ENCODE results near the gene PTPN2. TPM values are rescaled to one million over a fixed set of nuclear protein-coding genes. Genes with fewer than 3 reads are reported as not detected.

PTPN2 gene
- total and polyA plus RNA-seq, 9 of the 15 experiments (the other 6 are each of a cell fraction or from before 2014, with no cell fraction given), result 36.6 to 66.4 (median 43.8) TPM

DNA sequence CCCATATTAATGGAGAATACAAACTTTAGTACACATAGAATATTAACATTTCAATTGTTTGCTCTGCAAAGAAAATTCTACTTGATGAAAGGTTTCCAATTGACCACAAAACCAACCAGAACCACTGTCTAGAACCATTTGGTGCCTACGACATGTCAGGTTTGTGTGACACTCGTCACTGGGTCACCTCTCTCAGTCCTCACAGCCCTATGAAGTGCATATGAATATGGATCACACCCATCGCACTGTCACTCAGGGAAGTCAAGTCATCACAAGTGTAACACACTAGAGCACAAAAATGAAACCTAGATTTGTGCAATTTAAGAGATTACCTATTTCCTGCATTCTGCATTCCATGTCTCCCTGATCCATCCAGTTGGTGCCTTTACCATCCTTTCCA, 43.7 kb downstream of the PTPN2 start:
- Histone ChIP-seq H4K20me1 (replicated peaks; ENCODE audit: control insufficient read depth, insufficient read depth, low read length) (peaks cover 7% of the 10 kb centered on the region; the same call in 1 of the 2 replicates), H3K79me2 (ENCODE audit: control insufficient read depth, insufficient read depth, low read length) (peaks cover 41% of the 10 kb centered on the region), H2AFZ (ENCODE audit: low read depth, low read length) (no peak overlapping the region), H3K9me3 (replicated peaks; ENCODE audit: control insufficient read depth, insufficient read depth, low read depth, low read length) (no peaks in the 10 kb centered on the region), H3K4me3 (no peak overlapping the region), H3K9me1 (ENCODE audit: control insufficient read depth, insufficient read depth, low read length) (peaks cover 3% of the 10 kb centered on the region), H3K27ac (ENCODE audit: extremely low read depth, low read depth, low read length) (no peak overlapping the region), H3K4me2 (ENCODE audit: insufficient read depth, low read length) (no peak overlapping the region), H3K27me3 (ENCODE audit: control insufficient read depth in 2 of 2, insufficient read depth in 2 of 2, low read length in 2 of 2) (no peaks in the 10 kb centered on the region), H3K9ac (ENCODE audit: insufficient read depth in 1 of 2, low read depth in 2 of 2, low read length in 2 of 2) (no peak overlapping the region), H3K36me3 (ENCODE audit: control insufficient read depth, insufficient read depth, low read length) (peaks cover 22% of the 10 kb centered on the region; the same call in 2 of the 3 replicates), H3K4me1 (replicated peaks in 1 of 2; ENCODE audit: control insufficient read depth in 2 of 2, insufficient read depth in 2 of 2, low read length in 2 of 2) (peaks cover 4 to 30% of the 10 kb centered on the region in 2 experiments; a peak in 4 of 5 replicates)
- intact Hi-C loops (cut with micrococcal nuclease), result no loop called here
- ATAC-seq, result no peak
- in situ Hi-C loops (cut with MboI), result no loop called here
- 94% methylated on average over 3 of the region's 3 CpGs for WGBS (ENCODE audit: insufficient coverage, low coverage, missing lambda C conversion rate)
- POLR2A ChIA-PET, result interaction anchor here (1.0 kb wide), 1 partner anchor 24 kb away, joined by 5 read pairs; no protein-coding TSS in a partner anchor
- no peak for DNase-seq (ENCODE audit: extremely low read depth in 1 of 4, low spot score in 3 of 4)
- CTCF ChIA-PET (ENCODE audit: low intra/inter-chr PET ratio), result no interaction called here
- FAIRE-seq, result no peak
- no peak for TF ChIP-seq ESRRA (IDR thresholded peaks at IDR 0.05; ENCODE audit: borderline replicate concordance, low read depth)
- TF ChIP-seq, protein P1, sequence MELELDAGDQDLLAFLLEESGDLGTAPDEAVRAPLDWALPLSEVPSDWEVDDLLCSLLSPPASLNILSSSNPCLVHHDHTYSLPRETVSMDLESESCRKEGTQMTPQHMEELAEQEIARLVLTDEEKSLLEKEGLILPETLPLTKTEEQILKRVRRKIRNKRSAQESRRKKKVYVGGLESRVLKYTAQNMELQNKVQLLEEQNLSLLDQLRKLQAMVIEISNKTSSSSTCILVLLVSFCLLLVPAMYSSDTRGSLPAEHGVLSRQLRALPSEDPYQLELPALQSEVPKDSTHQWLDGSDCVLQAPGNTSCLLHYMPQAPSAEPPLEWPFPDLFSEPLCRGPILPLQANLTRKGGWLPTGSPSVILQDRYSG (tag; conservative IDR thresholded peaks at IDR 0.05; ENCODE audit: low read depth), result no peak
- TF ChIP-seq KAT8 (IDR thresholded peaks at IDR 0.05; ENCODE audit: low read depth), result no peak
- TF ChIP-seq, protein P2, sequence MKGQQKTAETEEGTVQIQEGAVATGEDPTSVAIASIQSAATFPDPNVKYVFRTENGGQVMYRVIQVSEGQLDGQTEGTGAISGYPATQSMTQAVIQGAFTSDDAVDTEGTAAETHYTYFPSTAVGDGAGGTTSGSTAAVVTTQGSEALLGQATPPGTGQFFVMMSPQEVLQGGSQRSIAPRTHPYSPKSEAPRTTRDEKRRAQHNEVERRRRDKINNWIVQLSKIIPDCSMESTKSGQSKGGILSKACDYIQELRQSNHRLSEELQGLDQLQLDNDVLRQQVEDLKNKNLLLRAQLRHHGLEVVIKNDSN (CRISPR knock-in tag; IDR thresholded peaks at IDR 0.05), result no peak
- TF ChIP-seq EZH2 (IDR thresholded peaks at IDR 0.05; ENCODE audit: borderline replicate concordance, low read depth, low read length), result no peak
- TF ChIP-seq, protein P3, sequence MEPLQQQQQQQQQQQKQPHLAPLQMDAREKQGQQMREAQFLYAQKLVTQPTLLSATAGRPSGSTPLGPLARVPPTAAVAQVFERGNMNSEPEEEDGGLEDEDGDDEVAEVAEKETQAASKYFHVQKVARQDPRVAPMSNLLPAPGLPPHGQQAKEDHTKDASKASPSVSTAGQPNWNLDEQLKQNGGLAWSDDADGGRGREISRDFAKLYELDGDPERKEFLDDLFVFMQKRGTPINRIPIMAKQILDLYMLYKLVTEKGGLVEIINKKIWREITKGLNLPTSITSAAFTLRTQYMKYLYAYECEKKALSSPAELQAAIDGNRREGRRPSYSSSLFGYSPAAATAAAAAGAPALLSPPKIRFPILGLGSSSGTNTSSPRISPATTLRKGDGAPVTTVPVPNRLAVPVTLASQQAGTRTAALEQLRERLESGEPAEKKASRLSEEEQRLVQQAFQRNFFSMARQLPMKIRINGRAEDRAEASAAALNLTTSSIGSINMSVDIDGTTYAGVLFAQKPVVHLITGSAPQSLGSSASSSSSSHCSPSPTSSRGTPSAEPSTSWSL (CRISPR knock-in tag; IDR thresholded peaks at IDR 0.05; ENCODE audit: borderline replicate concordance), result no peak
- TF ChIP-seq ZNF124 (CRISPR knock-in tag; IDR thresholded peaks at IDR 0.05), result no peak
- TF ChIP-seq KLF10 (CRISPR knock-in tag; IDR thresholded peaks at IDR 0.05), result no peak
- TF ChIP-seq, protein P4, sequence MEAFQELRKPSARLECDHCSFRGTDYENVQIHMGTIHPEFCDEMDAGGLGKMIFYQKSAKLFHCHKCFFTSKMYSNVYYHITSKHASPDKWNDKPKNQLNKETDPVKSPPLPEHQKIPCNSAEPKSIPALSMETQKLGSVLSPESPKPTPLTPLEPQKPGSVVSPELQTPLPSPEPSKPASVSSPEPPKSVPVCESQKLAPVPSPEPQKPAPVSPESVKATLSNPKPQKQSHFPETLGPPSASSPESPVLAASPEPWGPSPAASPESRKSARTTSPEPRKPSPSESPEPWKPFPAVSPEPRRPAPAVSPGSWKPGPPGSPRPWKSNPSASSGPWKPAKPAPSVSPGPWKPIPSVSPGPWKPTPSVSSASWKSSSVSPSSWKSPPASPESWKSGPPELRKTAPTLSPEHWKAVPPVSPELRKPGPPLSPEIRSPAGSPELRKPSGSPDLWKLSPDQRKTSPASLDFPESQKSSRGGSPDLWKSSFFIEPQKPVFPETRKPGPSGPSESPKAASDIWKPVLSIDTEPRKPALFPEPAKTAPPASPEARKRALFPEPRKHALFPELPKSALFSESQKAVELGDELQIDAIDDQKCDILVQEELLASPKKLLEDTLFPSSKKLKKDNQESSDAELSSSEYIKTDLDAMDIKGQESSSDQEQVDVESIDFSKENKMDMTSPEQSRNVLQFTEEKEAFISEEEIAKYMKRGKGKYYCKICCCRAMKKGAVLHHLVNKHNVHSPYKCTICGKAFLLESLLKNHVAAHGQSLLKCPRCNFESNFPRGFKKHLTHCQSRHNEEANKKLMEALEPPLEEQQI (IDR thresholded peaks at IDR 0.05), result no peak
- no peak for TF ChIP-seq ZNF384 (IDR thresholded peaks at IDR 0.05; ENCODE audit: low read depth, low read length)
- TF ChIP-seq BDP1 (IDR thresholded peaks at IDR 0.05; ENCODE audit: insufficient read depth, insufficient read length), result no peak
- no peak for TF ChIP-seq OTX1 (CRISPR knock-in tag; IDR thresholded peaks at IDR 0.05)
- BruUV-seq (replicated peaks), result no TSS peak

Data from K562 (cell line).